DOHH2 (cell line): ENCODE data around the gene YPEL1.

Experiments used
- H3F3A ChIP-seq: fragments of 200-600 bp; sonication (generic), shearing (Covaris generic); 2 replicates; pipeline ENCODE4 v1.6.0; 2016; ENCODE audit warnings: antibody characterized with exemption, mild to moderate bottlenecking; ENCODE audit not compliant: control insufficient read depth, insufficient read depth
- H3K27ac ChIP-seq: fragments of 200-600 bp; sonication (generic); 2 replicates; pipeline ENCODE4 v1.5.1; 2014; ENCODE audit warnings: low read depth, mild to moderate bottlenecking, low read length, moderate library complexity
- H3K27me3 ChIP-seq: fragments of 200-600 bp; sonication (generic); 2 replicates; pipeline ENCODE4 v1.6.1; 2014; ENCODE audit warnings: mild to moderate bottlenecking, low read length, mixed read lengths; ENCODE audit not compliant: control insufficient read depth
- H3K36me3 ChIP-seq: fragments of 200-600 bp; sonication (generic); 2 replicates; pipeline ENCODE4 v1.6.1; 2014; ENCODE audit warnings: mild to moderate bottlenecking, low read length, moderate library complexity, mixed read lengths; ENCODE audit not compliant: control insufficient read depth
- H3K4me1 ChIP-seq: fragments of 200-600 bp; sonication (generic); 2 replicates; pipeline ENCODE4 v1.6.1; 2014; ENCODE audit warnings: mild to moderate bottlenecking, low read length, mixed read lengths; ENCODE audit not compliant: control insufficient read depth
- H3K4me2 ChIP-seq: fragments of 200-600 bp; sonication (generic); 2 replicates; pipeline ENCODE4 v1.6.0; 2014; ENCODE audit warnings: mild to moderate bottlenecking, low read length, moderate library complexity
- H3K4me3 ChIP-seq: fragments of 200-600 bp; sonication (generic); 2 replicates; pipeline ENCODE4 v1.5.1; 2014; ENCODE audit warnings: mild to moderate bottlenecking, low read length, mixed read lengths
- H3K79me2 ChIP-seq: fragments of 200-600 bp; sonication (generic); 2 replicates; pipeline ENCODE4 v1.6.1; 2014; ENCODE audit warnings: mild to moderate bottlenecking, low read length, mixed read lengths; ENCODE audit not compliant: control insufficient read depth
- H3K9me2 ChIP-seq: fragments of 200-600 bp; sonication (generic); replicated peaks from 2 replicates; pipeline ENCODE4 v1.6.1; 2014; ENCODE audit warnings: mild to moderate bottlenecking, low read length, mixed read lengths; ENCODE audit not compliant: control insufficient read depth
- H3K9me3 ChIP-seq: fragments of 200-600 bp; sonication (generic); 2 replicates; pipeline ENCODE4 v1.6.1; 2014; ENCODE audit warnings: antibody characterized with exemption, low read length, mixed read lengths; ENCODE audit not compliant: control insufficient read depth, insufficient read depth
- H4K20me1 ChIP-seq: fragments of 200-600 bp; sonication (generic); 2 replicates; pipeline ENCODE4 v1.6.0; 2014; ENCODE audit warnings: low read depth, mild to moderate bottlenecking, antibody characterized with exemption, low read length, moderate library complexity; ENCODE audit not compliant: control insufficient read depth, insufficient read depth
- CTCF ChIP-seq: fragments of 200-600 bp; sonication (generic); IDR thresholded peaks from one replicate; pipeline ENCODE4 v1.5.1; 2014; ENCODE audit warnings: antibody characterized with exemption, mild to moderate bottlenecking, low read depth, low read length; ENCODE audit not compliant: poor library complexity, severe bottlenecking
- EZH2phosphoT487 ChIP-seq: fragments of 200-600 bp; sonication (generic); IDR thresholded peaks from 2 replicates; pipeline ENCODE4 v1.6.1; 2017; ENCODE audit warnings: borderline replicate concordance, mild to moderate bottlenecking, antibody characterized with exemption, low read length, moderate library complexity, mixed read lengths

The YPEL1 gene

GRCh38 chr22:21766691-21767462 is 31.3 kb upstream of the YPEL1 start:
- Histone ChIP-seq H3K79me2 (no peaks in the 10 kb centered on the region), H3K9me3 (no peaks in the 10 kb centered on the region), H3K4me3 (no peak overlapping the region), H3K4me1 (no peaks in the 10 kb centered on the region), H3F3A (no peaks in the 10 kb centered on the region), H3K4me2 (no peak overlapping the region), H3K36me3 (peaks cover 84% of the 10 kb centered on the region), H3K27me3 (no peaks in the 10 kb centered on the region), H3K27ac (no peak overlapping the region), H3K9me2 (no peaks in the 10 kb centered on the region), H4K20me1 (no peaks in the 10 kb centered on the region)
- TF ChIP-seq EZH2phosphoT487 (no peak), CTCF (no peak)

GRCh38 chr22:21765909-21766529 is 30.4 kb upstream of the YPEL1 start:
- H4K20me1 ChIP-seq: no peaks in the 10 kb centered on the region
- no peak for TF ChIP-seq CTCF
- no peak for TF ChIP-seq EZH2phosphoT487

GRCh38 chr22:21764038-21764804 is 28.6 kb upstream of the YPEL1 start:
- Histone ChIP-seq H3K4me2 (no peak overlapping the region), H3K79me2 (no peaks in the 10 kb centered on the region), H4K20me1 (no peaks in the 10 kb centered on the region), H3K9me3 (no peaks in the 10 kb centered on the region), H3K27me3 (no peaks in the 10 kb centered on the region), H3K4me1 (no peaks in the 10 kb centered on the region), H3K9me2 (no peaks in the 10 kb centered on the region), H3K36me3 (peaks cover 77% of the 10 kb centered on the region), H3K27ac (no peak overlapping the region), H3K4me3 (no peak overlapping the region), H3F3A (peaks cover 3% of the 10 kb centered on the region; the same call in 1 of the 2 replicates)
- TF ChIP-seq EZH2phosphoT487 (no peak), CTCF (no peak)

More at GRCh38 chr22:21765909-21766529, 30.4 kb upstream of the YPEL1 start:
- Histone ChIP-seq H3K27ac (no peak overlapping the region), H3K27me3 (no peaks in the 10 kb centered on the region), H3F3A (peaks cover 3% of the 10 kb centered on the region; the same call in 1 of the 2 replicates), H3K9me3 (no peaks in the 10 kb centered on the region), H3K9me2 (no peaks in the 10 kb centered on the region), H3K36me3 (peaks cover 85% of the 10 kb centered on the region), H3K4me1 (no peaks in the 10 kb centered on the region), H3K4me3 (no peak overlapping the region), H3K79me2 (no peaks in the 10 kb centered on the region), H3K4me2 (no peak overlapping the region)
